ENCODE results near the gene NAALADL2.
"Not testable (repeated sequence)": the region's sequence is repeated elsewhere in the genome, so short reads cannot be mapped to it uniquely, and the experiment has no call there.

Gene NAALADL2

DNA sequence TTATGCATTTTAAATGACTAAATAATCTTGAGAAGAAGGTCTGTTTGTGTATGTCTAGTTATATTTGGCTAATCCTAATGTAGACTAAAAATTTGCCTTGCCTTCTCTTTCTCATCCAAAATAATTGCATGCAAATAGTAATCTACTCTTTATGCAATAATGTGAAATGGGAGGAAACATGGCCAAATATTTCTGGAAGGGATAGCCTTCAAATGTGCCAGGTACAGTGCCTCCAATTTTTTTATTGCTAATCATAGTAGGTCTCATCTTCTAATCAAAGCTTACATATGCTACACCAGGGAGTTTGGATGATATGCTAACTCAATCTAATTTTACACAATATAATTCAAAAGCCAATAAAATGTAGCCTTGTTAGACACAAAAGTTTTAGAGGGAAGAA is 911.3 kb downstream of the NAALADL2 start:
- DNase-seq (ENCODE audit: low spot score), result no peak

GRCh38 chr3:175777495-175777894 is 918.4 kb downstream of the NAALADL2 start:
- DNase-seq (ENCODE audit: low spot score), result no peak

GRCh38 chr3:175777965-175778364 is 918.8 kb downstream of the NAALADL2 start:
- no peak for DNase-seq (ENCODE audit: low spot score)

- DNase-seq (ENCODE audit: low spot score), result no peak
These were observed 919.9 kb downstream of the NAALADL2 start for GRCh38 chr3:175778994-175779393.

DNA sequence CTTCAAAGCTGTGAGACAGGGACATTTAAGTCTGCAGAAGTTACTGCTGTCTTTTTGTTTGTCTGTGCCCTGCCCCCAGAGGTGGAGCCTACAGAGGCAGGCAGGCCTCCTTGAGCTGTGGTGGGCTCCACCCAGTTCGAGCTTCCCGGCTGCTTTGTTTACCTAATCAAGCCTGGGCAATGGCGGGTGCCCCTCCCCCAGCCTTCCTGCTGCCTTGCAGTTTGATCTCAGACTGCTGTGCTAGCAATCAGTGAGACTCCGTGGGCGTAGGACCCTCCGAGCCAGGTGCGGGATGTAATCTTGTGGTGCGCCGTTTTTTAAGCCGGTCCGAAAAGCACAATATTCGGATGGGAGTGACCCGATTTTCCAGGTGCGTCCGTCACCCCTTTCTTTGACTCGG is 928.0 kb downstream of the NAALADL2 start:
- DNase-seq (ENCODE audit: low spot score), result not testable (repeated sequence)

GRCh38 chr3:175792245-175792644 is 933.1 kb downstream of the NAALADL2 start:
- no peak for DNase-seq (ENCODE audit: low spot score)

- no peak for DNase-seq (ENCODE audit: low spot score)
These were observed 939.2 kb downstream of the NAALADL2 start for GRCh38 chr3:175798326-175798725.

GRCh38 chr3:175805825-175806224 is 946.7 kb downstream of the NAALADL2 start:
- DNase-seq (ENCODE audit: low spot score), result no peak

- DNase-seq (ENCODE audit: low spot score), result no peak
These were observed 948.0 kb downstream of the NAALADL2 start for GRCh38 chr3:175807175-175807574.

GRCh38 chr3:175818811-175819464 is 959.8 kb downstream of the NAALADL2 start:
- DNase-seq (ENCODE audit: low spot score), result no peak

GRCh38 chr3:175822766-175823491 is 963.8 kb downstream of the NAALADL2 start:
- not testable (repeated sequence) for DNase-seq (ENCODE audit: low spot score)

GRCh38 chr3:175825016-175825580 is 966.0 kb downstream of the NAALADL2 start:
- not testable (repeated sequence) for DNase-seq (ENCODE audit: low spot score)

GRCh38 chr3:175826759-175827158 is 967.6 kb downstream of the NAALADL2 start:
- no peak for DNase-seq (ENCODE audit: low spot score)

- DNase-seq (ENCODE audit: low spot score), result not testable (repeated sequence)
These were observed 970.7 kb downstream of the NAALADL2 start for GRCh38 chr3:175829809-175830208.

GRCh38 chr3:175835763-175836162 is 976.6 kb downstream of the NAALADL2 start:
- not testable (repeated sequence) for DNase-seq (ENCODE audit: low spot score)

- no peak for DNase-seq (ENCODE audit: low spot score)
These were observed 977.5 kb downstream of the NAALADL2 start for GRCh38 chr3:175836617-175837016.

- no peak for DNase-seq (ENCODE audit: low spot score)
These were observed 978.8 kb downstream of the NAALADL2 start for GRCh38 chr3:175837962-175838361.

DNA sequence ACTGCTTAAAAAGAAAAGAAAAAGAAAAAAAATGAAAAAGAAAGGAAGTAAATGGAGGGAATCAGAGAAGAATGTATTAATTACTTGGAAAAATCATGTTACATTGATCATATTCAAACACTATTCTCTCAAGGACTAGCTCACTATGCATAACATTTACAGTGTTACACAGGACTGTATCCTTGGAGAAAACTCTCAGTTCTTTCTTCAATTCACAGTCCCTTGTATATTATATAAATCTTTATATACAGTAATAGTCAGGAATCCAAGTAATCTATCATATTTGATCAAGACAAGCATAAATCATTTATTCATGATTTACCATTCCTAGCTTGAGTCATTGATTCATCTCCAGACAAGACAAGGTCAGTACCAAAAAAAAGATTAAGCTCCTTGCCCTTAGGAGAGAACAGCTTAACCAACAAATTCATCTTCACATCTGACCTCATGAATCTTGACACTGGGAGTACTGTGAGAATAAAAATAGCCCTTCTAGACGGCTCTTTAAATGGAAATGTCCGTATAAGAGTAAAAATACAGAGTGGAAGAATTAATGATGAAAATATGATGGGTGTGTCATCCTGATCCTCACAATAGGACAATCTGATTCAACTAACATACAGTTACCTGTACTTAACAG is 980.4 kb downstream of the NAALADL2 start:
- no peak for DNase-seq (ENCODE audit: low spot score)

DNA sequence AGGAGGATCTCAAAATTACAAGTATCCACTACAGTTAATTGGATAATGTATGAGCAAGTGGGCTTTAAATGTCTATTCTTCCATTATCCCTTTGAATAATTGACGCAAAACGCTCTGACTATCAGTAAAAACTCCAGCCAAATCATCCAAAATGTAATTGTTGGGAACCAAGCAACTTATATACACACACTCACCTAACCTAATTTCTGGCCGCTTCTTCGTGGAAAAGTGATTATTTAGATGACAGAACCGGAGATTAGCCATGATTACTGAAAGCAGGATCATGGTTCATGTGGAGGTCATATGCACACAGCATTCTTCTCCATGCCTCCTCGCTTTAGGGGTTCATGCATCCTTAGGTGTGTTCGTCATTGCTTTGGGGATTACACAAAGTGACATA is 992.4 kb downstream of the NAALADL2 start:
- DNase-seq (ENCODE audit: low spot score), result no peak

GRCh38 chr3:175852560-175852959 is 993.4 kb downstream of the NAALADL2 start:
- DNase-seq (ENCODE audit: low spot score), result no peak

- no peak for DNase-seq (ENCODE audit: low spot score)
These were observed 998.6 kb downstream of the NAALADL2 start for GRCh38 chr3:175857666-175858270.

All from activated CD4-positive, alpha-beta T cell treated with anti-CD3 and anti-CD28 coated beads, Interleukin-2, Interleukin-4, amounts not matched to agents 100 ng/mL and 50 ng/mL, durations not matched to agents 16 hours and 8 hours (primary cell).